Cardiac fibroblast (primary cell): Measurements from ENCODE around the gene STK11.

ENCODE experiments used
- DNase-seq, 2 donors: peaks; one replicate each; pipeline versions ENCODE4 v3.0.0 to v3.0.0-alpha.2; 2010; ENCODE audit warnings: low read depth in 2 of 2
- H3K4me3 ChIP-seq, 2 donors: replicated peaks in 1 of 2; 1 replicate in 1 of 2; 2 replicates in 1 of 2; pipeline ENCODE4 v1.5.1; 2011; ENCODE audit warnings: low read depth in 2 of 2, low read length in 2 of 2, mild to moderate bottlenecking in 2 of 2, moderate library complexity in 1 of 2
- CTCF ChIP-seq: IDR thresholded peaks from one replicate; pipeline ENCODE4 v1.5.1; 2011; ENCODE audit warnings: low read depth, mild to moderate bottlenecking, low read length, inconsistent platforms

The STK11 gene

GRCh38 chr19:1271528-1272422 is 66.2 kb downstream of the STK11 start:
- no peak for DNase-seq
- no peak for TF ChIP-seq CTCF
- peak overlapping the region in 1 of 2 donors; percentile 82 for H3K4me3 ChIP-seq

- DNase-seq = peak in 1 of 2 donors; percentile 12
- no peak for TF ChIP-seq CTCF
- no peak overlapping the region for H3K4me3 ChIP-seq
These were observed 67.1 kb downstream of the STK11 start for GRCh38 chr19:1272423-1273262.

- no peak overlapping the region for H3K4me3 ChIP-seq
- peak in 1 of 2 donors; percentile 18 for DNase-seq
- no peak for TF ChIP-seq CTCF
These were observed 67.9 kb downstream of the STK11 start for GRCh38 chr19:1273263-1274041.

- TF ChIP-seq CTCF = no peak
- H3K4me3 ChIP-seq = peak overlapping the region in 1 of 2 donors; percentile 47
These were observed 68.7 kb downstream of the STK11 start for GRCh38 chr19:1274081-1274851.

GRCh38 chr19:1274852-1275259 is 69.3 kb downstream of the STK11 start:
- TF ChIP-seq CTCF = no peak
- peak overlapping the region; percentile 26 to 47 for H3K4me3 ChIP-seq
- no peak for DNase-seq

More at GRCh38 chr19:1274081-1274851, 68.7 kb downstream of the STK11 start:
- DNase-seq = peak in 1 of 2 donors; percentile 3
